ENCODE results near the gene PSD. TPM values are rescaled to one million over a fixed set of nuclear protein-coding genes. Genes with fewer than 3 reads are reported as not detected.

Gene PSD
- total and polyA plus RNA-seq, 2 donors (not counting 1 experiment from before 2014, with no cell fraction given): 0.07 to 5.3 TPM

DNA sequence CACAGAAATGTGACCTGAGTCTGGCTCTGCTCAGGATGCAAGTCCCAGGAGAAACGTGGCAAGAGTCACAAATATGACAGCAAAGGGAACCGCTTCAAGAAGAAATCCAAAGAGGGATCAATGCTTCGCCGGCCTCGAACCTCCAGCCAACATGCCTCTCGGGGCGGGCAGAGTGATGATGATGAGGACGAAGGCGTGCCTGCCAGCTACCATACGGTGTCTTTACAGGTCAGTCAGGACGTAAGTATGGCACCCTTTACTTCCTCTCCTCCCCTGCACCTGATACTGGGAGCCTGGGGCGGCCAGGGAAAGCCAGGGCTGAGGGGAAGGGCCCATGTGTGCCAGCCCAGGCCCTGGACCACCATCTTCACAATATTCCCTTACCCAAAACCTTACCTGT lies 41.7 kb downstream of the PSD start:
- H3K4me2 ChIP-seq (ENCODE audit: extremely low read depth, insufficient read depth, low read length): no peak overlapping the region
- H3K4me3 ChIP-seq (replicated peaks in 1 of 4; ENCODE audit: control extremely low read depth in 1 of 4, insufficient read depth in 1 of 4, low read depth in 3 of 4, low read length in 4 of 4): no peak overlapping the region
- no peaks in the 10 kb centered on the region for H3K27me3 ChIP-seq (ENCODE audit: control insufficient read depth, insufficient read depth, low read length)
- H3K9me3 ChIP-seq (ENCODE audit: control insufficient read depth, insufficient read depth, low read depth, low read length): no peaks in the 10 kb centered on the region
- H3K36me3 ChIP-seq (ENCODE audit: control insufficient read depth, insufficient read depth, low read length): peaks cover 26% of the 10 kb centered on the region
- no peaks in the 10 kb centered on the region for H3K79me2 ChIP-seq (ENCODE audit: control insufficient read depth, insufficient read depth, low read length)
- H2AFZ ChIP-seq (ENCODE audit: low read length): no peak overlapping the region
- H4K20me1 ChIP-seq (ENCODE audit: control insufficient read depth, extremely low read depth, insufficient read depth, low read length): no peaks in the 10 kb centered on the region
- no peak overlapping the region for H3K27ac ChIP-seq (ENCODE audit: insufficient read depth, low read length)
- H3K9ac ChIP-seq (ENCODE audit: insufficient read depth, low read length): no peak overlapping the region
- TF ChIP-seq, protein P1, sequence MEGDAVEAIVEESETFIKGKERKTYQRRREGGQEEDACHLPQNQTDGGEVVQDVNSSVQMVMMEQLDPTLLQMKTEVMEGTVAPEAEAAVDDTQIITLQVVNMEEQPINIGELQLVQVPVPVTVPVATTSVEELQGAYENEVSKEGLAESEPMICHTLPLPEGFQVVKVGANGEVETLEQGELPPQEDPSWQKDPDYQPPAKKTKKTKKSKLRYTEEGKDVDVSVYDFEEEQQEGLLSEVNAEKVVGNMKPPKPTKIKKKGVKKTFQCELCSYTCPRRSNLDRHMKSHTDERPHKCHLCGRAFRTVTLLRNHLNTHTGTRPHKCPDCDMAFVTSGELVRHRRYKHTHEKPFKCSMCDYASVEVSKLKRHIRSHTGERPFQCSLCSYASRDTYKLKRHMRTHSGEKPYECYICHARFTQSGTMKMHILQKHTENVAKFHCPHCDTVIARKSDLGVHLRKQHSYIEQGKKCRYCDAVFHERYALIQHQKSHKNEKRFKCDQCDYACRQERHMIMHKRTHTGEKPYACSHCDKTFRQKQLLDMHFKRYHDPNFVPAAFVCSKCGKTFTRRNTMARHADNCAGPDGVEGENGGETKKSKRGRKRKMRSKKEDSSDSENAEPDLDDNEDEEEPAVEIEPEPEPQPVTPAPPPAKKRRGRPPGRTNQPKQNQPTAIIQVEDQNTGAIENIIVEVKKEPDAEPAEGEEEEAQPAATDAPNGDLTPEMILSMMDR (conservative IDR thresholded peaks at IDR 0.05 in 1 of 2, IDR thresholded peaks at IDR 0.05 in 1 of 2; ENCODE audit: low read depth in 1 of 2, low read length in 2 of 2): no peak
- TF ChIP-seq EZH2 (IDR thresholded peaks at IDR 0.05; ENCODE audit: low read length, missing control alignments): no peak
- DNase-seq (ENCODE audit: low read depth in 2 of 2): no peak
- H3K4me1 ChIP-seq (ENCODE audit: control insufficient read depth, extremely low read depth, insufficient read depth, low read length): no peaks in the 10 kb centered on the region

DNA sequence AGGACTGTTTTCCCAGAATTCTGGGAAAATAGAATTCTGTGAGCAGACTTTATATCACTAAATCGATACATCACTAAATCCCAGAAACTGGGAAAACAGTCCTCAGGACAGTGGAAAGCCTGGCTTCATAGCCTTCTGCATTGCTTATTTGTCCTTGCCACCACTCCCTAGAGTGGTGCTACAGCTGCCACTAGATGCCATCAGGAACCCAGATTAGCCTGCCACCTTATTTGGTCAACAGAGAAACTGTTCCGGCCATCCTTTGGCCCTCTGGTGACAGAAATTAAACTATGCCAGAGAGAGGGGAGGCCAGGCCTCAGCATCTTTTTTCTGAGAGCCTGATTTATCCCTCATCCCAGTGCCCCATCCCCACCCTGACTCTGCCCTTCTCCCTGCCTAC lies 42.7 kb downstream of the PSD start:
- no peak overlapping the region for H2AFZ ChIP-seq (ENCODE audit: low read length)
- no peak overlapping the region for H3K9ac ChIP-seq (ENCODE audit: insufficient read depth, low read length)
- H4K20me1 ChIP-seq (ENCODE audit: control insufficient read depth, extremely low read depth, insufficient read depth, low read length): no peaks in the 10 kb centered on the region
- no peak overlapping the region for H3K4me3 ChIP-seq (replicated peaks in 1 of 4; ENCODE audit: control extremely low read depth in 1 of 4, insufficient read depth in 1 of 4, low read depth in 3 of 4, low read length in 4 of 4)
- peaks cover 25% of the 10 kb centered on the region for H3K36me3 ChIP-seq (ENCODE audit: control insufficient read depth, insufficient read depth, low read length)
- no peaks in the 10 kb centered on the region for H3K79me2 ChIP-seq (ENCODE audit: control insufficient read depth, insufficient read depth, low read length)
- H3K4me2 ChIP-seq (ENCODE audit: extremely low read depth, insufficient read depth, low read length): no peak overlapping the region
- H3K27ac ChIP-seq (ENCODE audit: insufficient read depth, low read length): no peak overlapping the region
- DNase-seq (ENCODE audit: low read depth in 2 of 2): no peak
- TF ChIP-seq, protein P1 (conservative IDR thresholded peaks at IDR 0.05 in 1 of 2, IDR thresholded peaks at IDR 0.05 in 1 of 2; ENCODE audit: low read depth in 1 of 2, low read length in 2 of 2): no peak
- TF ChIP-seq EZH2 (IDR thresholded peaks at IDR 0.05; ENCODE audit: low read length, missing control alignments): no peak
- H3K27me3 ChIP-seq (ENCODE audit: control insufficient read depth, insufficient read depth, low read length): no peaks in the 10 kb centered on the region
- no peaks in the 10 kb centered on the region for H3K9me3 ChIP-seq (ENCODE audit: control insufficient read depth, insufficient read depth, low read depth, low read length)
- H3K4me1 ChIP-seq (ENCODE audit: control insufficient read depth, extremely low read depth, insufficient read depth, low read length): no peaks in the 10 kb centered on the region

DNA sequence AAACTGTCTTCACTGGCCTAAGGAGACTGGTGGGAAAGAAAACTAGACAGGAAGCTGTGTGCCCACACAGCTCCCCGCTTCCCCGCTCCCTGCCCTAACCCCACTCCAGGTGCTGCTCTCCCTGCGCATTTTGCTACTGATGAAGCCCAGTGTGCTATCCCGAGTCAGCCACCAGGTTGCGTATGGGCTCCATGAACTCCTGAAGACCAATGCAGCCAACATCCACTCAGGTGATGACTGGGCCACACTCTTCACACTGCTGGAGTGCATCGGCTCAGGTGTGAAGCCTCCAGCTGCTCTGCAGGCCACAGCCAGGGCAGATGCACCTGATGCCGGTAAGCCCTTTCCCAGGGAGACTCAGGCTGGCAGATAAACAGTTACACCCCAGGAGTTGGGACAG lies 43.3 kb downstream of the PSD start:
- DNase-seq (ENCODE audit: low read depth in 2 of 2): no peak
- Histone ChIP-seq H3K27me3 (ENCODE audit: control insufficient read depth, insufficient read depth, low read length) (no peaks in the 10 kb centered on the region), H3K9me3 (ENCODE audit: control insufficient read depth, insufficient read depth, low read depth, low read length) (no peaks in the 10 kb centered on the region), H3K4me2 (ENCODE audit: extremely low read depth, insufficient read depth, low read length) (no peak overlapping the region), H3K4me1 (ENCODE audit: control insufficient read depth, extremely low read depth, insufficient read depth, low read length) (no peaks in the 10 kb centered on the region), H3K27ac (ENCODE audit: insufficient read depth, low read length) (no peak overlapping the region), H3K4me3 (replicated peaks in 1 of 4; ENCODE audit: control extremely low read depth in 1 of 4, insufficient read depth in 1 of 4, low read depth in 3 of 4, low read length in 4 of 4) (no peak overlapping the region), H2AFZ (ENCODE audit: low read length) (no peak overlapping the region), H3K9ac (ENCODE audit: insufficient read depth, low read length) (no peak overlapping the region), H4K20me1 (ENCODE audit: control insufficient read depth, extremely low read depth, insufficient read depth, low read length) (no peaks in the 10 kb centered on the region), H3K79me2 (ENCODE audit: control insufficient read depth, insufficient read depth, low read length) (no peaks in the 10 kb centered on the region), H3K36me3 (ENCODE audit: control insufficient read depth, insufficient read depth, low read length) (peaks cover 30% of the 10 kb centered on the region)
- TF ChIP-seq, protein P1 (conservative IDR thresholded peaks at IDR 0.05 in 1 of 2, IDR thresholded peaks at IDR 0.05 in 1 of 2; ENCODE audit: low read depth in 1 of 2, low read length in 2 of 2): peak in 1 of 2 donors; percentile 14
- TF ChIP-seq EZH2 (IDR thresholded peaks at IDR 0.05; ENCODE audit: low read length, missing control alignments): no peak
